IPS-15b (cell line): ENCODE results near the gene ABCB1.

Source experiments
- H3K27me3 ChIP-seq: one replicate; pipeline ENCODE4 v1.6.1; 2013; ENCODE audit warnings: low read length; ENCODE audit not compliant: control insufficient read depth, insufficient read depth
- H3K36me3 ChIP-seq: one replicate; pipeline ENCODE4 v1.6.1; 2013; ENCODE audit warnings: low read length; ENCODE audit not compliant: control insufficient read depth, insufficient read depth
- H3K4me1 ChIP-seq: one replicate; pipeline ENCODE4 v1.6.1; 2013; ENCODE audit warnings: mild to moderate bottlenecking, low read length; ENCODE audit not compliant: control insufficient read depth, insufficient read depth
- H3K4me3 ChIP-seq: one replicate; pipeline ENCODE4 v1.5.1; 2013; ENCODE audit warnings: low read depth, low read length
- H3K9ac ChIP-seq: one replicate; pipeline ENCODE4 v1.6.1; 2013; ENCODE audit warnings: low read depth, mild to moderate bottlenecking, low read length
- H3K9me3 ChIP-seq: one replicate; pipeline ENCODE4 v1.6.1; 2013; ENCODE audit warnings: mild to moderate bottlenecking, low read length; ENCODE audit not compliant: control insufficient read depth, insufficient read depth

The ABCB1 gene

DNA sequence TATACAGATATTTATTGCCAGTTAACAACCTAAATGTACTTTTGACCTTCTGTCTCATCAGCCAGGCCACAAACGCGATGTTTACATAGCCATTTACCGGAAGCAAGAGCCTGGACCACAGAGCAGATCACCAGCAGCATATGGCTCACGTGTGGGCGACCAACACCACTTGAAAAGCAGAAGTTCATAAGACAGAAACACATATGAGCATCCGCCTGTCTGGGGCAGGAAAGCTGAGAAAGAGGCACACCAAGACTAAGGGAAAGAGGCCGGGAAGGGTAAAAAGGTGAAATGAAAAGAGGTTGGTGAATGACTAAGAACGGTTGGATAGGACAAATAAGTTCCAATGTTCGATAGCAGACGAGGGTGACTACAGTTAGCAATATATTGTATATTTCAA, 1.3 kb downstream of the ABCB1 start:
- Histone ChIP-seq H3K9ac (no peak overlapping the region), H3K27me3 (peaks cover 40% of the 10 kb centered on the region), H3K36me3 (no peaks in the 10 kb centered on the region), H3K9me3 (no peaks in the 10 kb centered on the region), H3K4me1 (peaks cover 2% of the 10 kb centered on the region), H3K4me3 (no peak overlapping the region)

DNA sequence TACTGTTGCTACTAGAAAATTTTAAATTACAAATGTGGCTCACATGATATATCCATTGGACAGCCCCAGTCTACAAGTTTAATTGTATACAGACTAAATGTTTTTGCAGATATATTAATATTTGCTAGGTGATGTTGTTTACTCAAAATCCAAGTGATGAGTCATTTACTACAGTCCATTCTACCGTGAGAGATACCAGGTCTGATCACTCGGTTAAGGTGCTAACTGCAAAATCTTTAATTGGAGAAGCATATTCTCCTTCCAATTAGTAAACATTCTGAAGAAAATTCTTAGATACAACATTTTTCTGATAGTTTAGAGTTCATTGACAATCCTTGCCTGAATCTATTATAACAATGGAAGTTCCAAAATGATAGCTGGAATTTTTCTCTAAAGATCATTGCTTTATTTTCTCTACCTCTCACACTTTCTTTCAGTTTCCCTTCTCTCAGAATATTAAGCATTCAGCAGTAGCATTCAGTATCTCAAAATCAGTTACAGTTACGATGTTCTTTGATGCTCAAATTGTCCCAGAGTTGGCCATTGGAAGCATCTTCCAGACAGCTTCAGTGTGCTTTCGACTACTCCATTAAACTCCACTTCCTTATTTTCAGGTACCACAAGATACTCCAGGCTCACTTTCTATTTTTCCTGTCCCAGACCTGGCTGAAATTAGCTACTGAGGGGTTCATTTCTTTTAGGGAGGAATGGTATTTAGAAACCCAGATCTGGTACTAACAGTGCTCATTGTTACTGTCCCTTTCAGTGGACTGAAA, 2.3 kb downstream of the ABCB1 start:
- peaks cover 40% of the 10 kb centered on the region for H3K27me3 ChIP-seq
- no peak overlapping the region for H3K9ac ChIP-seq
- H3K4me3 ChIP-seq: no peak overlapping the region
- peaks cover 2% of the 10 kb centered on the region for H3K4me1 ChIP-seq
- no peaks in the 10 kb centered on the region for H3K9me3 ChIP-seq
- H3K36me3 ChIP-seq: no peaks in the 10 kb centered on the region

DNA sequence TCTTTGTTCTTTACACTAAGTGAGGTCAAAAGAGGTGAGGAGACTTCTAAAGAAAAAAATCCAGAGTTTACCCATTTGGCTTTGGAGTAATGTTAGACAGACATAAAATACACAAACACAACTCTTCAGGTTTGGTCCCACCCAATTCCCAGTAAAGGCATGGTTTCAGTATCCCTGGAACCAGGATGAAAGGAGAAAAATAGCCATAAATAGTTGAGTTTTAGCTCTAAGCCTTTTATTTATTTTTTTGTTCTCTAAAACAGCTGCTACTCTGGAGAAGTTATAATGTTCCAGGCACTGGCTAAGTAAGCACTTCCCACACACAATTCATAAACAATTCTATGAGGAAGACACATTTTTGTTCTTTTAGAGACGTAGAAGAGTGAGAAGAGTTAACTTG, 4.0 kb downstream of the ABCB1 start:
- H3K27me3 ChIP-seq: peaks cover 35% of the 10 kb centered on the region
- no peak overlapping the region for H3K9ac ChIP-seq
- no peak overlapping the region for H3K4me3 ChIP-seq
- H3K9me3 ChIP-seq: no peaks in the 10 kb centered on the region
- peaks cover 2% of the 10 kb centered on the region for H3K4me1 ChIP-seq
- no peaks in the 10 kb centered on the region for H3K36me3 ChIP-seq

GRCh38 chr7:87596136-87596535, 4.5 kb downstream of the ABCB1 start:
- Histone ChIP-seq H3K9me3 (no peaks in the 10 kb centered on the region), H3K4me3 (no peak overlapping the region), H3K4me1 (peaks cover 2% of the 10 kb centered on the region), H3K36me3 (no peaks in the 10 kb centered on the region), H3K9ac (no peak overlapping the region), H3K27me3 (peaks cover 29% of the 10 kb centered on the region)

GRCh38 chr7:87592300-87592699, 8.4 kb downstream of the ABCB1 start:
- Histone ChIP-seq H3K27me3 (no peaks in the 10 kb centered on the region), H3K4me3 (no peak overlapping the region), H3K4me1 (no peaks in the 10 kb centered on the region), H3K9me3 (no peaks in the 10 kb centered on the region), H3K36me3 (no peaks in the 10 kb centered on the region), H3K9ac (no peak overlapping the region)

DNA sequence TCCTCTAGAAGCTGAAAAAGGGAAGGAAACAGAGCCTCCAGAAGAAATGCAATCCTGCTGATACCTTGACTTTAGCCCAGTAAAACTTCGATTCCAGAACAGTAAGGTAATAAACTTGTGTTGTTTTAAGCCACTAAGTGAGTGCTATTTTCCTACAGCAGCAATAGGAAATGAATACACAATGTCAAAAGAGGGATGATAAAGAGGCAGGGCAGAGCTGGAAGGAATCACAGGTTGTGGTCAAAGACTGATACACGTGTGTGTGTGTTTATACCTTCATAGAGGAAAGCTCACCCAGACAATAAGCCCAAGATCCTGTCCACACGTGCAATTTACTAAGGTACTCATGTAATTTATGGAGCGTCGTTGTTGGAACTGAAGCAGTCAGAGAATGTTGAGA, 9.5 kb downstream of the ABCB1 start:
- Histone ChIP-seq H3K4me3 (no peak overlapping the region), H3K36me3 (no peaks in the 10 kb centered on the region), H3K27me3 (no peaks in the 10 kb centered on the region), H3K4me1 (no peaks in the 10 kb centered on the region), H3K9ac (no peak overlapping the region), H3K9me3 (no peaks in the 10 kb centered on the region)

DNA sequence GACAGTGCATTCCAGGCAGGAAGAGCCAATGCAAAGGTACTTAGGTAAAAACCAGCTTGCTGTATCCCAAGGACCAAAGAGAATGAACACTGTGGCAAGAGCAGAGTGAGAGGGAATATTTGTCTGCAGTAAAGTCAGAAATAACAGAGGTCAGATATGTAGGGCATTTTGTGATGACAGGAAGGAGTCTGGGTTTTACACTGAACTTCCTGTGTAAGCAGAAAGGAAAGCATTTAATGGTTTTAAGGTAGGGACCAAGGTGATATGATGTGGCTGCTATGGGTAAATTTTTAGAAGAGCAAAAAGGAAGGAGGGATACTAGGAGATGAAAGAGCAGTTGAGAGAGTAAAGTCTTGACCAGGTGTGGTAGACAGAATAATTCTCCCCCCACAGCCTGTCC, 10.1 kb downstream of the ABCB1 start:
- no peaks in the 10 kb centered on the region for H3K27me3 ChIP-seq
- no peak overlapping the region for H3K4me3 ChIP-seq
- no peaks in the 10 kb centered on the region for H3K9me3 ChIP-seq
- no peak overlapping the region for H3K9ac ChIP-seq
- no peaks in the 10 kb centered on the region for H3K4me1 ChIP-seq
- no peaks in the 10 kb centered on the region for H3K36me3 ChIP-seq

DNA sequence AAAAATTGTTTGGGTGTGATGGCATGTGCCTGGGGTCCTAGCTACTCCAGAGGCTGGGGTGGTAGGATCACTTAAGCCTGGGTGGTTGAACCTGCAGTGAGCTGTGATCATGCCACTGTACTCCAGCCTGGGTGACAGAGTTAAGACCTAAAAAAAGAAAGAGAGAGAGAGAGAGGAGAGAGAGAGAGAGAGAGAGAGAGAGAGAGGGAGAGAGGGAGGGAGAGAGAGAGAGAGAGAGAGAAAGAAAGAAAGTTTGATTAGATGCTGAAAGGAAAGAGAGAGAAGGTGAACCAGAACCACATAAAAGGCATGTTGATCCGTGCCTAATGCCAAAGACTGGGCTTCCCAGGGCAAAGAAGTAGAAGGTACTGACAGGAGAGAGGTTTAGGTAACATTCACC, 11.1 kb downstream of the ABCB1 start:
- no peaks in the 10 kb centered on the region for H3K27me3 ChIP-seq
- no peaks in the 10 kb centered on the region for H3K9me3 ChIP-seq
- no peak overlapping the region for H3K9ac ChIP-seq
- no peaks in the 10 kb centered on the region for H3K36me3 ChIP-seq
- no peak overlapping the region for H3K4me3 ChIP-seq
- H3K4me1 ChIP-seq: no peaks in the 10 kb centered on the region

DNA sequence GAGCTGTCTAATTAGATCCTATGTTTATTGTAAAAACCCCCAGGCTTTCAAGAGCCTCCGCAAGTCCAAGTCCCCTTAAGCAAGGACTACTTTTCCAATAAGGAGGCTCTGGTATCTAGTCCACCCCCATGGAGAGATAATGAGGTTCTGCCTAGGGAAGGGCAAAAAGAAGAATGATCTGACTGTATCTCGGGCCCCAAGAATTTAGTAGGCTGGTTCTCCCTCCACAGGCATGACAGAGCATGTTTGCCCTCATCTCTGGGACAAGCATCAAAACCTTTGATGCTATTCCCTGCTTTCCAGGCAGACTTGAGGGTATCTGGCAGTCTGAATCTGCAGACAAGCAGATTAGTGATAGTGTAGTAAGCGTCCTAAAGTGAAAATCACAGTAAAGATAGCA, 19.0 kb downstream of the ABCB1 start:
- H3K9me3 ChIP-seq: no peaks in the 10 kb centered on the region
- no peaks in the 10 kb centered on the region for H3K27me3 ChIP-seq
- no peaks in the 10 kb centered on the region for H3K36me3 ChIP-seq
- no peaks in the 10 kb centered on the region for H3K4me1 ChIP-seq
- no peak overlapping the region for H3K4me3 ChIP-seq
- no peak overlapping the region for H3K9ac ChIP-seq

DNA sequence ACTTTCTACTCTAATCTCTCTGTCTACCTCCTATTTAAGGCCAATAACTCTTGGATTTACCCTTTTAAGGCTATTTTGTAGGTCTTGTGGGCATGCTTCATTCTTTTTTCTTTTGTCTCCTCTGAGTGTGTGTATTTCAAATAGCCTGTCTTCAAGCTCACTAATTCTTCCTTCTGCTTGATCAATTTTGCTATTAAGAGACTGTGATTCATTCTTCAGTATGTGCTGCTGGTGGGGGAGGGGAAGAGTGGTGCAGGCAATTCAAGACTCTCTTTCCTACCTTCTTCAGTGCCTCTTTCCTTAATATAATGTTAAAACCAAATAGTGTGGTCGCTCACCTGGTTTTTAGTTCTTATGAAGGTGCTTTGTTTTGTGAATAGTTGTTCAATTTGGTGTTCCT, 20.0 kb downstream of the ABCB1 start:
- H3K4me3 ChIP-seq: no peak overlapping the region
- H3K9ac ChIP-seq: no peak overlapping the region
- no peaks in the 10 kb centered on the region for H3K9me3 ChIP-seq
- no peaks in the 10 kb centered on the region for H3K4me1 ChIP-seq
- H3K36me3 ChIP-seq: no peaks in the 10 kb centered on the region
- no peaks in the 10 kb centered on the region for H3K27me3 ChIP-seq

- Histone ChIP-seq H3K4me1 (no peaks in the 10 kb centered on the region), H3K4me3 (no peak overlapping the region), H3K36me3 (no peaks in the 10 kb centered on the region), H3K27me3 (no peaks in the 10 kb centered on the region), H3K9me3 (no peaks in the 10 kb centered on the region), H3K9ac (no peak overlapping the region)
Measured at GRCh38 chr7:87575521-87575920, 25.2 kb downstream of the ABCB1 start.

- no peak overlapping the region for H3K4me3 ChIP-seq
- H3K4me1 ChIP-seq: no peaks in the 10 kb centered on the region
- no peaks in the 10 kb centered on the region for H3K9me3 ChIP-seq
- H3K9ac ChIP-seq: no peak overlapping the region
- no peaks in the 10 kb centered on the region for H3K36me3 ChIP-seq
- no peaks in the 10 kb centered on the region for H3K27me3 ChIP-seq
Measured at GRCh38 chr7:87574630-87575029, 26.1 kb downstream of the ABCB1 start.
